ENCODE data around the gene PCA3.
"Not testable (repeated sequence)": the region's sequence is repeated elsewhere in the genome, so short reads cannot be mapped to it uniquely, and the experiment has no call there.

DNA sequence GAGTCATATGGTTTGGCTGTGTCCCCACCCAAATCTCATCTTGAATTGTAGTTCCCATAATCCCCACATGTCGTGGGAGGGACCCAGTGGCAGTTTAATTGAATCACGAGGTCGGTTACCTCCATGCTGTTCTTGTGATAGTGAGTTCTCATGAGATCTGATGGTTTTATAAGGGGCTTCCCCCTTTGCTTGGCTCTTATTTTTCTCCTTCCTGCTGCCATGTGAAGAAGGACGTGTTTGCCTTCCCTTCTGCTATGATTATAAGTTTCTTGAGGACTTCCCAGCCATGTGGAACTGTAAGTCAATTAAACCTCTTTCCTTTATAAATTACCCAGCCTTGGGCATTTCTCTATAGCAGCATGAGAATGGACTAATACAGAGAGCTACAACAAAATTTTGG is 21.3 kb upstream of the PCA3 start:
- not testable (repeated sequence) for TF ChIP-seq CTCF, EP300, POLR2A, POLR2AphosphoS5 (IDR thresholded peaks at IDR 0.05)
